Measurements from ENCODE around the gene YAP1. TPM values are rescaled to one million over a fixed set of nuclear protein-coding genes. Genes with fewer than 3 reads are reported as not detected.

YAP1 gene
- polyA plus RNA-seq, 2 of the 4 experiments (the other 2 are of a cell fraction): 40.4 to 48.0 TPM

GRCh38 chr11:102274628-102275027 lies 164.4 kb downstream of the YAP1 start:
- POLR2A ChIA-PET: no interaction called here

DNA sequence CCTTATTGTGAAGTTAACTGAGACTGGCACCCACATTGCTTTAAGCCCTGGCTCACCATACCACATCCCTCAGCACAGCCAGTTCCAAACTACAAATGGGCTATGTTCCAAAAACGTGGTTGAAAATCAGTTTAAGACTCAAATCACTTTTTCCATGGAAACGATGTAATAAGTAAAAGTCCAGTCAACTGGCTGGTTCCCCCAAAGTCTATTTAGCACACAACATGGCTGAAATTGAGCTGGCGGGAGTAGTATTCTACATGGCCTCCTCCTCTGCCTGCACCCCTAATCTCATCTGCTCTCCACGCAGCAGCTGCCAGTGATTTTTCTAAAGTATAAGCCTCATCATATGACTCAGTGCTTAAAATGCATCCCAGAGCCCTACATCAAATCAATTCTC lies 166.1 kb downstream of the YAP1 start:
- H3K27ac ChIP-seq: no peak overlapping the region
- no peak for DNase-seq (ENCODE audit: low read depth in 1 of 2, low spot score in 1 of 2)

More at GRCh38 chr11:102274628-102275027, 164.4 kb downstream of the YAP1 start:
- Histone ChIP-seq H3K27ac (no peak overlapping the region), H3K4me1 (peaks cover 7% of the 10 kb centered on the region), H3K4me2 (no peak overlapping the region), H3K9me3 (no peaks in the 10 kb centered on the region), H3K4me3 (no peak overlapping the region)
- CTCF ChIA-PET: interaction anchor here (0.6 to 1.0 kb wide), 2 partner anchors 8 to 32 kb away, joined by 3 read pairs; no protein-coding TSS in a partner anchor
- TF ChIP-seq CHD2 (IDR thresholded peaks at IDR 0.05; ENCODE audit: low read length, partially characterized antibody): no peak
- no peak for TF ChIP-seq NPAS2 (CRISPR knock-in tag; IDR thresholded peaks at IDR 0.05; ENCODE audit: borderline replicate concordance)
- no peak for TF ChIP-seq ZC3H11A (IDR thresholded peaks at IDR 0.05)
- TF ChIP-seq CEBPB (IDR thresholded peaks at IDR 0.05): no peak
- no peak for DNase-seq (ENCODE audit: low read depth in 1 of 2, low spot score in 1 of 2)
- no peak for ATAC-seq
- no peak for FAIRE-seq
- 87% methylated on average over 3 of the region's 3 CpGs for WGBS (ENCODE audit: missing lambda C conversion rate)

DNA sequence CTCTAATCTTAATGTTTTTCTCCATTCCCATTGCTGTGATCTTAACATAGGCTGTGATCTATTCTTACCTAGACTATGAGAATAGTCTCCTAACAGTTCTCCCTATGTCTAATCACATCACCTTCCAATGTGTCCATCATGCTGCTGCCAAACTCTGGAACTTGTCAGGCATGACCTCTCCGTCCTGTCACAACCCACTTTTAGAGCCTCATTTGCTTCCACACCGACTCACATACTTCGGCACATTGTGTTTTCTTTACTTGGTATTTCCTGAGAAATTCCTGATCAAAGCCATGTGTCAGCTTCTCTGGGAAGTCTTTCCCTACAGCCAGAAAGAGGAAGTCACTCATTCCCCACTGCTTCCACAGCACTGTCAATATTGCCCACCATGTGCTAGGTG lies 166.5 kb downstream of the YAP1 start:
- Histone ChIP-seq H3K27ac (no peak overlapping the region), H3K9me3 (no peaks in the 10 kb centered on the region), H3K4me1 (peaks cover 12% of the 10 kb centered on the region; the same call in 1 of the 3 replicates), H3K4me2 (no peak overlapping the region), H3K4me3 (no peak overlapping the region)
- no peak for DNase-seq (ENCODE audit: low read depth in 1 of 2, low spot score in 1 of 2)
- FAIRE-seq: no peak
- WGBS (ENCODE audit: missing lambda C conversion rate): 91% methylated on average over 3 of the region's 3 CpGs
- TF ChIP-seq RCOR1 (IDR thresholded peaks at IDR 0.05; ENCODE audit: low read depth, low read length): no peak
- no peak for TF ChIP-seq HEYL (CRISPR knock-in tag; IDR thresholded peaks at IDR 0.05)
- no peak for TF ChIP-seq MAZ (IDR thresholded peaks at IDR 0.05; ENCODE audit: borderline replicate concordance, low read depth, low read length)
- TF ChIP-seq MAX (IDR thresholded peaks at IDR 0.05): no peak
- no peak for TF ChIP-seq HOXA7 (CRISPR knock-in tag; IDR thresholded peaks at IDR 0.05)
- no peak for TF ChIP-seq CHD4 (IDR thresholded peaks at IDR 0.05; ENCODE audit: borderline replicate concordance)
- no peak for TF ChIP-seq POLR2AphosphoS2 (conservative IDR thresholded peaks at IDR 0.05; ENCODE audit: low read length)
- CTCF ChIA-PET: interaction anchor here (1.5 kb wide), 1 partner anchor 11 kb away, joined by 8 read pairs; no protein-coding TSS in a partner anchor
- POLR2A ChIA-PET: no interaction called here
- ATAC-seq: no peak

More for the DNA sequence above, 166.1 kb downstream of the YAP1 start:
- ChIA-PET CTCF (interaction anchor here (1.5 kb wide), 1 partner anchor 12 kb away, joined by 8 read pairs; no protein-coding TSS in a partner anchor), POLR2A (no interaction called here)
- no peak for ATAC-seq
- 73% methylated on average over 4 of the region's 4 CpGs for WGBS (ENCODE audit: missing lambda C conversion rate)
- Histone ChIP-seq H3K9me3 (no peaks in the 10 kb centered on the region), H3K4me3 (no peak overlapping the region), H3K4me1 (peaks cover 12% of the 10 kb centered on the region; the same call in 1 of the 3 replicates), H3K4me2 (no peak overlapping the region)
- no peak for TF ChIP-seq ESRRA (IDR thresholded peaks at IDR 0.05; ENCODE audit: borderline replicate concordance, low read length)
- TF ChIP-seq RNF2 (IDR thresholded peaks at IDR 0.05; ENCODE audit: borderline replicate concordance, low read depth): no peak
- no peak for TF ChIP-seq JUN (IDR thresholded peaks at IDR 0.05)
- no peak for TF ChIP-seq RAD21 (conservative IDR thresholded peaks at IDR 0.05 in 1 of 2, IDR thresholded peaks at IDR 0.05 in 1 of 2)
- TF ChIP-seq NPAS2 (CRISPR knock-in tag; IDR thresholded peaks at IDR 0.05; ENCODE audit: borderline replicate concordance): no peak
- TF ChIP-seq, protein P1, sequence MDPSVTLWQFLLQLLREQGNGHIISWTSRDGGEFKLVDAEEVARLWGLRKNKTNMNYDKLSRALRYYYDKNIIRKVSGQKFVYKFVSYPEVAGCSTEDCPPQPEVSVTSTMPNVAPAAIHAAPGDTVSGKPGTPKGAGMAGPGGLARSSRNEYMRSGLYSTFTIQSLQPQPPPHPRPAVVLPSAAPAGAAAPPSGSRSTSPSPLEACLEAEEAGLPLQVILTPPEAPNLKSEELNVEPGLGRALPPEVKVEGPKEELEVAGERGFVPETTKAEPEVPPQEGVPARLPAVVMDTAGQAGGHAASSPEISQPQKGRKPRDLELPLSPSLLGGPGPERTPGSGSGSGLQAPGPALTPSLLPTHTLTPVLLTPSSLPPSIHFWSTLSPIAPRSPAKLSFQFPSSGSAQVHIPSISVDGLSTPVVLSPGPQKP (IDR thresholded peaks at IDR 0.05; ENCODE audit: low read depth, low read length): no peak
- no peak for TF ChIP-seq USF2 (IDR thresholded peaks at IDR 0.05)
- no peak for TF ChIP-seq EP300 (IDR thresholded peaks at IDR 0.05)
- TF ChIP-seq, protein P2, sequence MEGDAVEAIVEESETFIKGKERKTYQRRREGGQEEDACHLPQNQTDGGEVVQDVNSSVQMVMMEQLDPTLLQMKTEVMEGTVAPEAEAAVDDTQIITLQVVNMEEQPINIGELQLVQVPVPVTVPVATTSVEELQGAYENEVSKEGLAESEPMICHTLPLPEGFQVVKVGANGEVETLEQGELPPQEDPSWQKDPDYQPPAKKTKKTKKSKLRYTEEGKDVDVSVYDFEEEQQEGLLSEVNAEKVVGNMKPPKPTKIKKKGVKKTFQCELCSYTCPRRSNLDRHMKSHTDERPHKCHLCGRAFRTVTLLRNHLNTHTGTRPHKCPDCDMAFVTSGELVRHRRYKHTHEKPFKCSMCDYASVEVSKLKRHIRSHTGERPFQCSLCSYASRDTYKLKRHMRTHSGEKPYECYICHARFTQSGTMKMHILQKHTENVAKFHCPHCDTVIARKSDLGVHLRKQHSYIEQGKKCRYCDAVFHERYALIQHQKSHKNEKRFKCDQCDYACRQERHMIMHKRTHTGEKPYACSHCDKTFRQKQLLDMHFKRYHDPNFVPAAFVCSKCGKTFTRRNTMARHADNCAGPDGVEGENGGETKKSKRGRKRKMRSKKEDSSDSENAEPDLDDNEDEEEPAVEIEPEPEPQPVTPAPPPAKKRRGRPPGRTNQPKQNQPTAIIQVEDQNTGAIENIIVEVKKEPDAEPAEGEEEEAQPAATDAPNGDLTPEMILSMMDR (IDR thresholded peaks at IDR 0.05): no peak
- TF ChIP-seq CBX8 (IDR thresholded peaks at IDR 0.05): no peak
- no peak for FAIRE-seq
